Measurements from ENCODE around the gene TFB2M. TPM values are rescaled to one million over a fixed set of nuclear protein-coding genes. Genes with fewer than 3 reads are reported as not detected.

TFB2M gene
- polyA plus RNA-seq, 1 donor (not counting 4 experiments of a cell fraction or from before 2014, with no cell fraction given), result 28.6 TPM

DNA sequence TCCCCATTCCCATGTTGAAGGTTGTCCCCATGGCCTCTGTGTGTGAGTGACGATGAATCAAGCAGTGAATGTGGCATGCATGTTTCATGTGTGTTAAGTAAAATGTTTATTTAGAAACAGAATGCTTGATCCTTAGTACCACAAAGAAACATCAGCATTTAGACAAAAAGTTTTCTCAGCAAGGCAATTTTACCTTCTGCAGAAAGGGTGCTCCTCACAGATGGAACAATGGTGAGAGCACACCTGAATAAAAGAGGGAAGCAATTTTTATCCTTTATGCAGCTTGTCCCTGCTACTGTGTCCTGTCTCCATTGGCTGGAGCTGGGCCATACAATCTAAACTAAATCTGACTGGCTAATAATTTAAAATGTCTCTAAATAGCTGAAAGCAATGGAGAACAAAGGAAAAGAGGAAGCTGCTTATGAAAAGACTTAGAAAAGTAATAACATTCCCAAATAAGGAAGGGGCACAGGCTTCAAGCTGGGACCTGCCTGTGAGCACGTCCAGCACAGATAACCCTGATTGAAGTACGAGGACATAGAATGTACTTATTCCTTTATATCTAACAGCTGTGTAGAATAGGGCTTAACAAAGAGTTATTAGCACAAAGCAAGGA lies 50.6 kb downstream of the TFB2M start:
- H3K4me2 ChIP-seq (ENCODE audit: control insufficient read depth, extremely low read depth, insufficient read depth, low read depth, low read length), result no peak overlapping the region
- peaks cover 20% of the 10 kb centered on the region for H3K9me3 ChIP-seq (ENCODE audit: control insufficient read depth, low read depth, low read length)
- H3K9ac ChIP-seq (ENCODE audit: control insufficient read depth, extremely low read depth, insufficient read depth, low read length), result no peak overlapping the region
- H3K36me3 ChIP-seq (ENCODE audit: control insufficient read depth in 2 of 2, extremely low read depth in 1 of 2, insufficient read depth in 2 of 2, low read length in 2 of 2), result no peaks in the 10 kb centered on the region
- no peak overlapping the region for H3K27ac ChIP-seq (ENCODE audit: control insufficient read depth, insufficient read depth, low read length)
- H3K27me3 ChIP-seq (ENCODE audit: control insufficient read depth, extremely low read depth, insufficient read depth, low read length), result no peaks in the 10 kb centered on the region
- H2AFZ ChIP-seq (ENCODE audit: control insufficient read depth, low read length), result no peak overlapping the region
- no peak overlapping the region for H3K4me3 ChIP-seq (ENCODE audit: control insufficient read depth in 2 of 3, extremely low read depth in 1 of 3, insufficient read depth in 2 of 3, low read depth in 1 of 3, low read length in 3 of 3)
- TF ChIP-seq, protein P1, sequence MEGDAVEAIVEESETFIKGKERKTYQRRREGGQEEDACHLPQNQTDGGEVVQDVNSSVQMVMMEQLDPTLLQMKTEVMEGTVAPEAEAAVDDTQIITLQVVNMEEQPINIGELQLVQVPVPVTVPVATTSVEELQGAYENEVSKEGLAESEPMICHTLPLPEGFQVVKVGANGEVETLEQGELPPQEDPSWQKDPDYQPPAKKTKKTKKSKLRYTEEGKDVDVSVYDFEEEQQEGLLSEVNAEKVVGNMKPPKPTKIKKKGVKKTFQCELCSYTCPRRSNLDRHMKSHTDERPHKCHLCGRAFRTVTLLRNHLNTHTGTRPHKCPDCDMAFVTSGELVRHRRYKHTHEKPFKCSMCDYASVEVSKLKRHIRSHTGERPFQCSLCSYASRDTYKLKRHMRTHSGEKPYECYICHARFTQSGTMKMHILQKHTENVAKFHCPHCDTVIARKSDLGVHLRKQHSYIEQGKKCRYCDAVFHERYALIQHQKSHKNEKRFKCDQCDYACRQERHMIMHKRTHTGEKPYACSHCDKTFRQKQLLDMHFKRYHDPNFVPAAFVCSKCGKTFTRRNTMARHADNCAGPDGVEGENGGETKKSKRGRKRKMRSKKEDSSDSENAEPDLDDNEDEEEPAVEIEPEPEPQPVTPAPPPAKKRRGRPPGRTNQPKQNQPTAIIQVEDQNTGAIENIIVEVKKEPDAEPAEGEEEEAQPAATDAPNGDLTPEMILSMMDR (optimal IDR thresholded peaks at IDR 0.05 in 1 of 3, IDR thresholded peaks at IDR 0.05 in 1 of 3, conservative IDR thresholded peaks at IDR 0.05 in 1 of 3; ENCODE audit: extremely low read depth in 1 of 3, insufficient read depth in 2 of 3, low read length in 3 of 3), result no peak
- no peak for TF ChIP-seq EZH2 (IDR thresholded peaks at IDR 0.05; ENCODE audit: low read length)
- FAIRE-seq, result no peak
- no peak for DNase-seq (ENCODE audit: low read depth, low spot score)
- dilution Hi-C loops (cut with MboI; ENCODE audit: extremely low pct_ligation_motif_present, low sequenced_read_pairs), result no loop called here
- no peaks in the 10 kb centered on the region for H3K79me2 ChIP-seq (ENCODE audit: control insufficient read depth, insufficient read depth, low read length)
- no peaks in the 10 kb centered on the region for H3K9me1 ChIP-seq (ENCODE audit: control insufficient read depth, extremely low read depth, insufficient read depth, low read length)
- no peaks in the 10 kb centered on the region for H4K20me1 ChIP-seq (ENCODE audit: control insufficient read depth, extremely low read depth, insufficient read depth, low read length)
- no peaks in the 10 kb centered on the region for H3K4me1 ChIP-seq (ENCODE audit: control insufficient read depth, extremely low read depth, insufficient read depth, low read length)

DNA sequence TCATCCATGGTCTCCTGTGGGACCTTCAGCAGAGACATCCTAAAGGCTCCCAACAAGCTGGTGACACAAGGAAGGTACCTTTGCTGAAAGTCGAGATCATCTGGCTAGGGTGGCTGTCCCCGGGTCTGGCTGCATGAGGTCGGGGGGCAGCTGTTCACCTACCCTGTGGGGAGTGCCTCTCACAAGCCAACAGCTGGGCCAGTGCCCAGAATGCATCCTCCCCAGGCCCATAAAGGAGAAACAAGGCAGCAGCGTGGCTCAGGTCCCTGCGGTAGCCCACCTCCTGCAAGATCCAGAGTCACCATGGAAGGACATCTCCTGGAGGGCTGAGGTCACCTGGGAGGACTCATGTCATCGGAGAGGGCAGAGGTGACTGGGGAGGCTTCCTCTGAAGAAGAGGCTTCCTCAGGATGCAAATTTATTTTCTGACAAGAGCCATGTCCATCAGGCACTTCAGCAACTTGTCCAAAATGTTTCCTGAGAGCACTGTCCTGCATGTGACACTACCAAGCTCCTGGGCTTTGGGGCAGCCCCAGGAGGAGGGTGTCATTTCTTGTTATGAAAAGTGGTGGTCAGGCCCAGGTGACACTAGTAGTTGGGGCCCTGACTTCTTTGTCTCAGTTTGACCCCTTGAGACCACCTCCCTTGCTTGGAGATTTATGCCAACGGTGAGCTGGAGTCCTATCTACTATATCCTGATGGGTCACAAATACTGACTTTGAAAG lies 52.3 kb downstream of the TFB2M start:
- Histone ChIP-seq H4K20me1 (ENCODE audit: control insufficient read depth, extremely low read depth, insufficient read depth, low read length) (no peaks in the 10 kb centered on the region), H3K9ac (ENCODE audit: control insufficient read depth, extremely low read depth, insufficient read depth, low read length) (no peak overlapping the region), H3K9me3 (ENCODE audit: control insufficient read depth, low read depth, low read length) (peaks cover 20% of the 10 kb centered on the region), H2AFZ (ENCODE audit: control insufficient read depth, low read length) (no peak overlapping the region), H3K4me2 (ENCODE audit: control insufficient read depth, extremely low read depth, insufficient read depth, low read depth, low read length) (no peak overlapping the region), H3K9me1 (ENCODE audit: control insufficient read depth, extremely low read depth, insufficient read depth, low read length) (no peaks in the 10 kb centered on the region), H3K27me3 (ENCODE audit: control insufficient read depth, extremely low read depth, insufficient read depth, low read length) (no peaks in the 10 kb centered on the region), H3K4me1 (ENCODE audit: control insufficient read depth, extremely low read depth, insufficient read depth, low read length) (no peaks in the 10 kb centered on the region), H3K79me2 (ENCODE audit: control insufficient read depth, insufficient read depth, low read length) (no peaks in the 10 kb centered on the region), H3K36me3 (ENCODE audit: control insufficient read depth in 2 of 2, extremely low read depth in 1 of 2, insufficient read depth in 2 of 2, low read length in 2 of 2) (no peaks in the 10 kb centered on the region), H3K4me3 (ENCODE audit: control insufficient read depth in 2 of 3, extremely low read depth in 1 of 3, insufficient read depth in 2 of 3, low read depth in 1 of 3, low read length in 3 of 3) (no peak overlapping the region), H3K27ac (ENCODE audit: control insufficient read depth, insufficient read depth, low read length) (no peak overlapping the region)
- TF ChIP-seq EZH2 (IDR thresholded peaks at IDR 0.05; ENCODE audit: low read length), result no peak
- TF ChIP-seq, protein P1 (optimal IDR thresholded peaks at IDR 0.05 in 1 of 3, IDR thresholded peaks at IDR 0.05 in 1 of 3, conservative IDR thresholded peaks at IDR 0.05 in 1 of 3; ENCODE audit: extremely low read depth in 1 of 3, insufficient read depth in 2 of 3, low read length in 3 of 3), result no peak
- dilution Hi-C loops (cut with MboI; ENCODE audit: extremely low pct_ligation_motif_present, low sequenced_read_pairs), result no loop called here
- FAIRE-seq (no peak), DNase-seq (ENCODE audit: low read depth, low spot score) (no peak)
